Activated naive CD4-positive, alpha-beta T cell treated with anti-CD3 and anti-CD28 coated beads for 36 hours (primary cell): ENCODE measurements around the gene CARHSP1. TPM values are rescaled to one million over a fixed set of nuclear protein-coding genes. Genes with fewer than 3 reads are reported as not detected.

Experiments
- CTCF ChIA-PET: fragments of 350-600 bp; sonication (Branson Sonifier 250); formaldehyde crosslinking; loops from one replicate; lab custom pipeline; 2021; ENCODE audit warnings: antibody characterized with exemption; lab: Charles Lee
- DNase-seq: peaks from one replicate; pipeline ENCODE4 v3.0.0-alpha.2; 2020
- H3K27ac Mint-ChIP-seq: one replicate; pipeline ENCODE4 v1.8.0; 2021; ENCODE audit warnings: mild to moderate bottlenecking, mixed read lengths
- H3K27me3 Mint-ChIP-seq: one replicate; pipeline ENCODE4 v1.8.0; 2021; ENCODE audit warnings: low read depth, mixed read lengths
- H3K36me3 Mint-ChIP-seq: one replicate; pipeline ENCODE4 v1.8.0; 2021; ENCODE audit warnings: low read depth, mixed read lengths
- H3K4me1 Mint-ChIP-seq: one replicate; pipeline ENCODE4 v1.8.0; 2021; ENCODE audit warnings: low read depth, mixed read lengths
- H3K4me3 Mint-ChIP-seq: one replicate; pipeline ENCODE4 v1.8.0; 2021; ENCODE audit warnings: mild to moderate bottlenecking, moderate library complexity, mixed read lengths
- H3K9me3 Mint-ChIP-seq: one replicate; pipeline ENCODE4 v1.8.0; 2021; ENCODE audit warnings: mixed read lengths
- intact Hi-C: fragments of 100-400 bp; cut with micrococcal nuclease; formaldehyde crosslinking; loops from one replicate; pipeline ENCODE4 v1.15.1; 2023
- total RNA-seq, 2 experiments: library from RNA; stranded (reverse); gene quantifications; one replicate each; pipeline ENCODE4 v1.2.3, GENCODE V29; 2021

Gene CARHSP1
- total RNA-seq, 2 experiments from 2014 or later = 46.5 to 49.6 TPM

GRCh38 chr16:8890549-8890921 is 21.7 kb upstream of the CARHSP1 start:
- H3K4me3 Mint-ChIP-seq = no peak overlapping the region
- H3K36me3 Mint-ChIP-seq = peaks cover 33% of the 10 kb centered on the region
- no peaks in the 10 kb centered on the region for H3K9me3 Mint-ChIP-seq
- intact Hi-C loops = no loop called here
- CTCF ChIA-PET = interaction anchor here (1.1 to 2.2 kb wide), 3 partner anchors 10 to 249 kb away, joined by 3 to 7 read pairs (median 4); no protein-coding TSS in a partner anchor
- no peak for DNase-seq
- no peak overlapping the region for H3K27ac Mint-ChIP-seq
- H3K4me1 Mint-ChIP-seq = peaks cover 9% of the 10 kb centered on the region
- peaks cover 5% of the 10 kb centered on the region for H3K27me3 Mint-ChIP-seq

- Mint-ChIP-seq H3K4me3 (no peak overlapping the region), H3K4me1 (peaks cover 11% of the 10 kb centered on the region), H3K27me3 (peaks cover 9% of the 10 kb centered on the region), H3K36me3 (peaks cover 28% of the 10 kb centered on the region), H3K9me3 (no peaks in the 10 kb centered on the region), H3K27ac (no peak overlapping the region)
- intact Hi-C loops = no loop called here
- CTCF ChIA-PET = interaction anchor here (0.6 to 2.2 kb wide), 5 partner anchors 10 to 249 kb away, joined by 3 to 7 read pairs (median 3); no protein-coding TSS in a partner anchor
- no peak for DNase-seq
Observed at GRCh38 chr16:8889893-8890548, 21.2 kb upstream of the CARHSP1 start.

GRCh38 chr16:8888951-8889892 is 20.4 kb upstream of the CARHSP1 start:
- CTCF ChIA-PET = interaction anchor here (0.6 to 2.2 kb wide), 5 partner anchors 9 to 250 kb away, joined by 3 to 7 read pairs (median 3); no protein-coding TSS in a partner anchor
- Mint-ChIP-seq H3K36me3 (peaks cover 21% of the 10 kb centered on the region), H3K4me1 (peaks cover 11% of the 10 kb centered on the region), H3K27ac (no peak overlapping the region), H3K9me3 (no peaks in the 10 kb centered on the region), H3K27me3 (peaks cover 9% of the 10 kb centered on the region), H3K4me3 (no peak overlapping the region)
- intact Hi-C loops = no loop called here
- no peak for DNase-seq

- H3K4me3 Mint-ChIP-seq = no peak overlapping the region
- no peak overlapping the region for H3K27ac Mint-ChIP-seq
- intact Hi-C loops = no loop called here
Observed at GRCh38 chr16:8887952-8888560, 19.2 kb upstream of the CARHSP1 start.

GRCh38 chr16:8887431-8887765 is 18.6 kb upstream of the CARHSP1 start:
- H3K9me3 Mint-ChIP-seq = no peaks in the 10 kb centered on the region
- peaks cover 11% of the 10 kb centered on the region for H3K4me1 Mint-ChIP-seq
- CTCF ChIA-PET = interaction anchor here (0.8 to 1.3 kb wide), 3 partner anchors 8 to 27 kb away, joined by 3 read pairs; partner anchors contain the start of gene CARHSP1
- H3K4me3 Mint-ChIP-seq = no peak overlapping the region
- DNase-seq = no peak
- no peak overlapping the region for H3K27ac Mint-ChIP-seq
- H3K27me3 Mint-ChIP-seq = peaks cover 9% of the 10 kb centered on the region
- H3K36me3 Mint-ChIP-seq = peaks cover 13% of the 10 kb centered on the region
- intact Hi-C loops = no loop called here

More at GRCh38 chr16:8887952-8888560, 19.2 kb upstream of the CARHSP1 start:
- Mint-ChIP-seq H3K36me3 (peaks cover 13% of the 10 kb centered on the region), H3K9me3 (no peaks in the 10 kb centered on the region), H3K4me1 (peaks cover 11% of the 10 kb centered on the region), H3K27me3 (peaks cover 9% of the 10 kb centered on the region)
- CTCF ChIA-PET = interaction anchor here (1.0 to 2.2 kb wide), 3 partner anchors 8 to 26 kb away, joined by 3 to 7 read pairs (median 3); no protein-coding TSS in a partner anchor
- no peak for DNase-seq

GRCh38 chr16:8886593-8887430 is 18.0 kb upstream of the CARHSP1 start:
- DNase-seq = no peak
- no peak overlapping the region for H3K27ac Mint-ChIP-seq
- no peak overlapping the region for H3K4me3 Mint-ChIP-seq
- no peaks in the 10 kb centered on the region for H3K9me3 Mint-ChIP-seq
- peaks cover 9% of the 10 kb centered on the region for H3K4me1 Mint-ChIP-seq
- CTCF ChIA-PET = interaction anchor here (0.8 to 1.3 kb wide), 3 partner anchors 8 to 27 kb away, joined by 3 read pairs; partner anchors contain the start of gene CARHSP1
- H3K27me3 Mint-ChIP-seq = peaks cover 9% of the 10 kb centered on the region
- intact Hi-C loops = no loop called here
- H3K36me3 Mint-ChIP-seq = peaks cover 9% of the 10 kb centered on the region

GRCh38 chr16:8885674-8886592 is 17.1 kb upstream of the CARHSP1 start:
- no peak overlapping the region for H3K4me3 Mint-ChIP-seq
- CTCF ChIA-PET = interaction anchor here (0.8 kb wide), 1 partner anchor 319 kb away, joined by 3 read pairs; no protein-coding TSS in a partner anchor
- no peak for DNase-seq
- peaks cover 9% of the 10 kb centered on the region for H3K27me3 Mint-ChIP-seq
- no peak overlapping the region for H3K27ac Mint-ChIP-seq
- intact Hi-C loops = no loop called here
- peaks cover 5% of the 10 kb centered on the region for H3K36me3 Mint-ChIP-seq
- no peaks in the 10 kb centered on the region for H3K9me3 Mint-ChIP-seq
- H3K4me1 Mint-ChIP-seq = peaks cover 9% of the 10 kb centered on the region

- Mint-ChIP-seq H3K27ac (no peak overlapping the region), H3K4me3 (no peak overlapping the region), H3K36me3 (no peaks in the 10 kb centered on the region), H3K4me1 (peaks cover 14% of the 10 kb centered on the region), H3K9me3 (no peaks in the 10 kb centered on the region), H3K27me3 (peaks cover 9% of the 10 kb centered on the region)
- no peak for DNase-seq
- intact Hi-C loops = no loop called here
- CTCF ChIA-PET = interaction anchor here (0.6 to 5.3 kb wide), 5 partner anchors 9 to 235 kb away, joined by 3 to 28 read pairs (median 3); no protein-coding TSS in a partner anchor
Observed at GRCh38 chr16:8882725-8883377, 14.0 kb upstream of the CARHSP1 start.

GRCh38 chr16:8882041-8882617 is 13.3 kb upstream of the CARHSP1 start, which contains the start of gene LITAFD:
Gene LITAFD, plus strand, starts transcription at chr16:8882351. Its CDS starts 2,005 bp downstream, at chr16:8884356.
- Mint-ChIP-seq H3K36me3 (no peaks in the 10 kb centered on the region), H3K27ac (no peak within 1 kb of the TSS), H3K4me1 (peaks cover 14% of the 10 kb centered on the region), H3K27me3 (peaks cover 9% of the 10 kb centered on the region), H3K4me3 (no peak within 1 kb of the TSS), H3K9me3 (no peaks in the 10 kb centered on the region)
- no peak for DNase-seq
- CTCF ChIA-PET = interaction anchor here (0.7 to 5.3 kb wide), 8 partner anchors 10 to 314 kb away, joined by 3 to 36 read pairs (median 8); partner anchors contain the start of gene CARHSP1
- intact Hi-C loops = no loop called here
